HepG2 (cell line): ENCODE measurements around the gene BMP8A. TPM values are rescaled to one million over a fixed set of nuclear protein-coding genes. Genes with fewer than 3 reads are reported as not detected.

Source experiments
- ATF4 ChIP-seq, 2 experiments: fragments of 450-650 bp in 1 of 2; sonication (generic) in 1 of 2; formaldehyde crosslinking; IDR thresholded peaks; 2 replicates each; pipeline versions ENCODE4 v1.5.0 to v1.8.0; 2020 to 2022; ENCODE audit warnings: mild to moderate bottlenecking in 1 of 2, missing genetic modification reagents in 1 of 2
- CCAR2 ChIP-seq: fragments of 200-400 bp; formaldehyde crosslinking; optimal IDR thresholded peaks from 2 replicates; pipeline ENCODE3; 2018; ENCODE audit warnings: low read depth, mild to moderate bottlenecking, low read length, moderate library complexity
- CENPT ChIP-seq: sonication (generic); formaldehyde crosslinking; IDR thresholded peaks from 2 replicates; pipeline ENCODE4 v1.8.0; 2022; ENCODE audit warnings: low read depth, mild to moderate bottlenecking, moderate library complexity, missing genetic modification reagents
- CREM ChIP-seq, 2 experiments: sonication (generic) in 1 of 2; formaldehyde crosslinking in 1 of 2; IDR thresholded peaks; 2 replicates each; pipeline versions ENCODE4 v1.4.0 to v1.6.1; 2016 to 2020; ENCODE audit warnings: antibody characterized with exemption in 1 of 2, mild to moderate bottlenecking in 1 of 2, missing genetic modification reagents in 1 of 2
- LBX2 ChIP-seq: sonication (generic); formaldehyde crosslinking; IDR thresholded peaks from 2 replicates; pipeline ENCODE4 v1.5.0; 2020; ENCODE audit warnings: missing genetic modification reagents, mild to moderate bottlenecking, borderline replicate concordance
- POLR2G ChIP-seq: fragments of 200-400 bp; formaldehyde crosslinking; IDR thresholded peaks from 2 replicates; pipeline ENCODE4 v1.6.1; 2018; ENCODE audit warnings: mild to moderate bottlenecking, low read depth, low read length, moderate library complexity
- PRDM4 ChIP-seq: sonication (generic); formaldehyde crosslinking; IDR thresholded peaks from 2 replicates; pipeline ENCODE4 v1.9.0; 2021; ENCODE audit warnings: missing genetic modification reagents, borderline replicate concordance
- RBM22 ChIP-seq: fragments of 200-400 bp; formaldehyde crosslinking; optimal IDR thresholded peaks from 2 replicates; pipeline ENCODE3; 2017; ENCODE audit warnings: mild to moderate bottlenecking, low read length, moderate library complexity
- ZBTB10 ChIP-seq: sonication (generic); formaldehyde crosslinking; IDR thresholded peaks from 2 replicates; pipeline ENCODE4 v1.4.0; 2020; ENCODE audit warnings: missing genetic modification reagents, borderline replicate concordance
- ZNF691 ChIP-seq: sonication (generic); formaldehyde crosslinking; IDR thresholded peaks from 2 replicates; pipeline ENCODE4 v1.4.0; 2020; ENCODE audit warnings: missing genetic modification reagents, low read depth, mild to moderate bottlenecking, borderline replicate concordance
- polyA plus RNA-seq, 8 experiments: library from polyadenylated mRNA; depleted of rRNA in 3 of 8; stranded (reverse) in 7 of 8; unstranded in 1 of 8; fragments of >200 nt; fragmentation: Illumina TruSeq in 4 of 8; extraction: Trizol in 4 of 8; gene quantifications; 2 replicates each; pipeline versions ENCODE4 v1.2.1 to v1.2.3, GENCODE V29; 2011 to 2016; ENCODE audit warnings: low read depth in 4 of 8, missing spikeins in 1 of 8, mixed read lengths in 1 of 8; ENCODE audit not compliant: insufficient read depth in 1 of 8
- total RNA-seq, 5 experiments: library from RNA; depleted of rRNA; stranded (reverse); fragments of >200 nt; fragmentation: Illumina TruSeq; extraction: Trizol; gene quantifications; 2 replicates each; pipeline ENCODE4 v1.2.3, GENCODE V29; 2016; ENCODE audit warnings: low read depth in 1 of 5

BMP8A gene
- total and polyA plus RNA-seq, 2 of the 13 experiments (the other 11 are each of a cell fraction or from before 2014, with no cell fraction given), result 0.05 TPM; not detected in 1

- TF ChIP-seq LBX2 (CRISPR knock-in tag), result no peak
- TF ChIP-seq PRDM4 (CRISPR knock-in tag), result no peak
- TF ChIP-seq POLR2G, result peak; percentile 39; the same call in 1 of the 2 replicates
- no peak for TF ChIP-seq CREM (IDR thresholded peaks at IDR 0.05)
- no peak for TF ChIP-seq CREM (CRISPR knock-in tag; IDR thresholded peaks at IDR 0.05)
- TF ChIP-seq CCAR2, result no peak
- TF ChIP-seq CENPT (CRISPR knock-in tag), result no peak
- TF ChIP-seq ATF4 (CRISPR knock-in tag; IDR thresholded peaks at IDR 0.05), result peak in 1 of 2 experiments; percentile 49; a peak in 2 of 4 replicates
- TF ChIP-seq RBM22, result peak; percentile 55
- no peak for TF ChIP-seq ZNF691 (CRISPR knock-in tag)
- no peak for TF ChIP-seq ZBTB10 (CRISPR knock-in tag)
These were observed 2.5 kb upstream of the BMP8A start (continued) for GRCh38 chr1:39488793-39489566.
